HG03457 (cell line): Measurements from ENCODE around the gene AMTN.
"Not testable (repeated sequence)": the region's sequence is repeated elsewhere in the genome, so short reads cannot be mapped to it uniquely, and the experiment has no call there.

Experiments
- ATAC-seq: cut with Tn5 transposase; IDR thresholded peaks from one replicate; pipeline ENCODE4 v1.9.1; 2021; ENCODE audit warnings: moderate number of reproducible peaks; ENCODE audit not compliant: unreplicated experiment

AMTN gene, protein sequence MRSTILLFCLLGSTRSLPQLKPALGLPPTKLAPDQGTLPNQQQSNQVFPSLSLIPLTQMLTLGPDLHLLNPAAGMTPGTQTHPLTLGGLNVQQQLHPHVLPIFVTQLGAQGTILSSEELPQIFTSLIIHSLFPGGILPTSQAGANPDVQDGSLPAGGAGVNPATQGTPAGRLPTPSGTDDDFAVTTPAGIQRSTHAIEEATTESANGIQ

DNA sequence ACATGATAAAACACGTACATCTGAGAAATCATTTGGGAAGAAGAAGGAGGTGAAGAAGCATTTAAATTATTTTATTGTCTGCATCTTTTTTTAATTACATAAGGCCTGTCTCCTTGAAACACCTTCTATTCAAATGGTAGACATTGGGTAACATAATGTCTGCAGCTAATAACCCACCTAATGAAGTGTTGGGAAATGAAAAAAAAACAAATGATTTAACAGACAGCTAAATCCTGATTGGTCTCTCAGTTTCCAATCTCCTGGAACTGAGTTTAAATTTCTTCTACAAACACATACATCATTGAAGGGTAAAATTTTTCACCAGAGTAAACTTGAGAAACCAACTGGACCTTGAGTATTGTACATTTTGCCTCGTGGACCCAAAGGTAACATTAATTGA is at the start of gene AMTN:
Gene AMTN (plus strand): TSS at position 301 of the 400 bp plus-strand sequence. CDS start 209 bp downstream, outside the sequence.
- ATAC-seq = no peak

DNA sequence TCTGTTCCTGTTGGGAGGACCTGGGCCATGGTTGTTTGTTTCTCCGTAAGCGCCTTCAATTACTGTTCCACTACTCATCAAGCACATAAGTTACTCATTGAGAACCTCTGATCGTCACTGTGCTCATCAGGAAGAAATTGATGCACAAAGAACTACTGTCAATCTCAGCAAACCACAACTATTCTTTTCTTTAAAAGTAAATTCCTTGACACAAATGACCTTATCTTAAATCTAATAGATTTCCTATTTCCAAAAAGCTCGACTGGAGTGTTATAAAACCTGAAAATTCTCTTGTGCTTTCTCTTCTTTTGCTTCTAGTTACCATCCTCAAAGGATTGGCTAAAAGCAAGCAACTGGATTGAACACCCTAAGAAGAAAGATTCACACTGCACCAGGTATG is 46.5 kb upstream of the AMTN start, which contains the start of gene MUC7:
Gene MUC7 (plus strand): TSS at position 301 of the 400 bp plus-strand sequence. CDS start 1,825 bp downstream, outside the sequence.
- ATAC-seq = no peak

DNA sequence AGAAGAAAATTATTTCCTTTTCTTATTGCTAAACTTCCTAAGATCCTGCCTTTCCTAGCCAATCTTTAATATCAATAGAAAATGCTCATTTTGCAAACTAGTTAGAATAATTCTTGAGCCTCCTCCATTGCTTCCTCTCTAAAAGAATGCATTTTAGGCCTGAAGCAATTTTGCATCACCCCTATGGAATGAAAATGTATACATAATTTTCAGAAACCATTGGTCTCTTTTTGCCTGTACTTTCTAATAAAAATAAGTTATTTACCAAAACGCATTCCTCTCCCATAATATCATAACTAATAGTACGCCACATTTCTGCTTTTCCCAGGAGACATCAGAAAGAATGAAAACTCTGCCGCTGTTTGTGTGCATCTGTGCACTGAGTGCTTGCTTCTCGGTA is 44.7 kb upstream of the AMTN start:
- ATAC-seq = no peak

DNA sequence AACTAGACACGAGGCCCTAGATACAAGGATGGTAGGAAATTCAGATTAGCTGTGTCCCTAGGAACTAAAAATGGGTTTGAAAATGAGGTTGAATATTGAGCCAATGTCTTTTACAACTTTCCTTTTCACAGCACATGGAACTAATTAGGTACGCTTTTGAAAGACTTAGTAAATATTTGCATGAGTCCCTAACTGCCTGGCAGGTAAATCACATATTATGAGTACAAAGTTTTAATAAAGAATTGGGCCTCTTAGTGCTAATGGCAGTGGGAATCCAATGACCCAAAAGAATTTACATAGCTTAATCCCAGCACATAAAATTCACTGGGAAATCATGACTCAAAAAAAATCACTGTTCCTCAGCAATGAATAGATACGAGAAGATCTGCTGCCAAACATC is 29.6 kb upstream of the AMTN start:
- ATAC-seq = no peak

DNA sequence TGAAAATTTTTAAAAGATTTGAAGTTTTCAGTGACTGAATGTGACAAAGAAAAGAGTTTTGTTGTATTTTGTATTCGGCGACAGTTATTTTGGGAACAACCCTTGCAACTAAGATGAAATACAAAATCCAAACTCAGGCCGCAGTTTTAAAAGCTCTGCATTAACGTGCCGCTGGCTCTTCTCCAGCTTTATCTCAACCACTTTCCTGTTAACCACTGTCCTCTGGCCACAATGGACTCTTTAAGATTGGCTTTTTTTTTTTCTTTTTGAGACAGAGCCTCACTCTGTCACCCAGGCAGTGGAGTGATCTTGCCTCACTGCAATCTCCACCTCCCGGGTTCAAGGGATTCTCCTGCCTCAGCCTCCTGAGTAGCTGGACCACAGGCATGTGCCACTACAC is 22.1 kb upstream of the AMTN start:
- ATAC-seq = no peak

DNA sequence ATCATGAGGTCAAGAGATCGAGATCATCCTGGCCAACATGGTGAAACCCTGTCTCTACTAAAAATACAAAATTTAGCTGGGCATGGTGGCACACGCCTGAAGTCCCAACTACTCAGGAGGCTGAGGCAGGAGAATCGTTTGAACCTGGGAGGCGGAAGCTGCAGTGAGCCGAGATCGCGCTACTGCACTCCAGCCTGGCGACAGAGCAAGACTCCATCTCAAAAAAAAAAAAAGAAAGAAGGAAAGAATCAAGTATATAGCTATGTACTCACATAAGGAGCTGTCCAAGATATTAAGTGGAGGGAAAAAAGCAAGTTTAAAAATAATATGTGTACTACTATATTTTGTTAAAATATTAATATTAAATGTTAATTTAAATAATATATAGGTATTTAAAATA is 16.5 kb upstream of the AMTN start:
- ATAC-seq = not testable (repeated sequence)

DNA sequence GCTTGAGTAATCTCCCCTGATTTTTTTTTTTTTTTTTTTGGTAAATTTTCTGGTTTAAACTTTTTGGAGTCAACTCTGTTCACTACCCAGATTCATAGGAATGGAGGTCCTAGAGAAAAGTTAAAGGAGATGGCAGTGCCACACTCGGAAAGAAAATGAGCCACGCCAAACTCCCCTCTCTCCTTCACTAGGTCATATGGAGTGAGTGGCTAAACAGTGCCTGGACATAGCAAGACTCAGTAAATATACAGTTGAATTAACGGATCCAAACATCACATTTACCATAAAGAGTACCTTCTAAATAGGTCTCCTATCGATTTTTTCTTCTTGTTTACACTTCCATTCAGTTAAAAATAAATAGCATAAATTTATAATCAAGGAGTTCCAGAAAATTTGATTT is 13.6 kb upstream of the AMTN start:
- no peak for ATAC-seq

DNA sequence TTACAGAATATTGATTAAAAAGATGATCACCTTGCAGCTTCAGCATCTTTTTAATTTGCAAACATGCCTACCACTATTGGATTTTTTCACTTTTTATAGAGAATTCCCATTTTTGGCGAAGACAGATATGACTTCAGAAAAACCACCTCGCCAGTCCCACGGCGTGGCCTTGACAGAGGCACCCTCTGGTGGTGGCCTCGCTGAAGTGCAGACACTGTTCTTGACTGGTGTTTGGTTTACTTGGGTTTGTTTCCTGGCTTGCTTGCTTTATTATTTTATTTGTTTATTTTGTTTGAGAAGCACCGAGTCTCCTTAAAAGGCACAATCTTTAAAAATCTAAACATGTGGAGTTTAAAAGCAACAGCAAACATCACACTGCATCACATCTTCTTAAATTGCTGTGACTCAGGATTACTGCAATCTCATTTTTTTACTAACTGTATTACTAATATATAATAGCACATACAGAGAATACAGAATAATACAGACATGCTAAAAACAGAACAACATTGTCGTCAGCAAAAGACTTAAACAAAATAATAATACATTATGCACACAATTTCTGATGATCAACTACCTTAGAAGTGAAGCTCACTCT is 13.1 kb upstream of the AMTN start:
- peak; percentile 96 for ATAC-seq

DNA sequence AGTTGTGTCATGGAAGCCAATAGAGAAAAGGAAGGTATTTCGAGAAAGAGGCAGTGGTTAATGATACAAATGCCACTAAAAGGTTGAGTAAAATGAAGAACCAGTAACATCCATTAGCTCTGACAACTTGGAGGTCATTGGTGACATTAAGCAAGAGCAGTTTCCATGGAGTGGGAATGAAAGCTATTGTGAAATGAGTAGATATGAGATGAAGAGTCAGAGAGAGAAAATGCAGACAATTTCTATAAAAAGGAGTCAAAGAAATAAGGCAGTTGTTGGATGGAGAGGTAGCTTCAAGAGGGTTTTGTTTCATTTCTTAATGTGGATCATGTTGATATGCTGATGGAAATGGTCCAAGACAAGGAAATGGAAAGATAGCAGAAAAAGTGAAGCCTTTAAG is 9.6 kb upstream of the AMTN start:
- no peak for ATAC-seq

DNA sequence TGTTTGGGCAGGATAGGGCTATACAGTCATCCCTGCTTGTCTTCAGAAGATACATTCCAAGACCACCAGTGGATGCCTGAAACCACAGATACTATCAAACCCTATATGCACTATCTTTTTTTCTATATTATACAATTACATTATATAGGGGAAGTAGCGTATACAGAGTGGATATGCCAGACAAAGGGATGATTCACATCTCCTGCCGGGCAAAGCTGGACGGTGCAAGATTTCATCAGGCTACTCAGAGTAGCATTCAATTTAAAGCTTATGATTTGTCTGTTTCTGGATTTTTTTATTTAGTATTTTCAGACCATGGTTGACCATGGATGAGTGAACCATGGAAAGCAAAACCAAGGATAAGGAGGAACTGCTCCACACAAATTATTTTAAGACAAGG is 7.0 kb upstream of the AMTN start:
- no peak for ATAC-seq

DNA sequence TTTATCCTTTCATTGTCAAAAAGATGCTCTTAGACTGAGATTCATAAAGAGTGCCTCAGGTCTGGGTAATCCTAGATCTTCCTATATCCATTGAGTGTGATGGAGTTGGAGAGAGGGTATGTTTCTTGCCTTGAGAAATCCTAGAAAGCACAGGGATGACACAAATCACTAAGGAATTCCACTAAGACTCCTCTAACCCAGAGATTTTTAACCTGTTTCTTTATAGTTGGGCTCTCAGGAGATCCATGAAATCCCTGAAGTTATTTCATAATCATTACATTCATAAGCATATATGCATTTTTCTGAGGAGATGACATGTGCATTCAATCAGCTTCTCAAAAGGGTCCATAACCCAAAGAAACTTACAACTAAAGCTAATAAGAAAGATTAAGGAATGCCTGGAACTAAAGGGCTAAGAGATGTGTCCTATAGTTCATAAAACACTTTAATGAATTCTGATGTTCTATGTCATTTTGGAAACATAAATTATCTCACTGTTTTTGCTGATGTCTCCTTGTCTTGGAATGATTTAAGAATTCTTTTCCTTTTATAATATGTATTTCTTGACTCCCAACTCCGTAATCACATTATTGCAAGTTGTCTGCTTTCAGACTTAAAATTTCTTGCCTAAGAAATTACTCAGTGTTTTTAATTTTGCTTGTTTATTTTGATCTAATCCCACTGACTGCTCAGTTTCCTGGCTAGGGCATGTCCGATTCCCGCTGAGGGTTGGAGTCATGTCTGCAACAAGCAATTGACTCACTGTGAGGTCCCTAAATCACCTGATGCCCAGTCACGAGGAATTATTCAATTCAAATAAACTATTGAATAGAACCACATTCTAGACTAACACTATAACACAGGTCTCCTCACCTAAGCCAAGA is 2.8 kb upstream of the AMTN start:
- ATAC-seq = no peak

DNA sequence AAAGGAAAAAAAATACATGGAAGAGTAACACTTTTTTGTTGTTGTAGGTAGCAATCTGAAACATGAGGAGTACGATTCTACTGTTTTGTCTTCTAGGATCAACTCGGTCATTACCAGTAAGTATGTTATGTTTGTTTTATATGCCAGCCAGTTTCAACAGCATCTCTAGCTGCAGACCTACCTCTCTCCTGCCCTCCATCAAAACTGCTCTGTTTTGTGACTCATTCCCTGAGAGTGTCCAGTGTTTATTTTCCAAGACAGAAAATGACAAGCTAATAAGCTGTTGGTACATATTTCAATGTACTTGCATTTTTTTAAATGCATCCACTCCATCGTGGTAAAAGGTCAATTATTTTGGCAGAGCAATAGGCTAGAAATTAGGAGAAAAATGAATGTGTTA is 347 bp downstream of the AMTN start:
- ATAC-seq = no peak

DNA sequence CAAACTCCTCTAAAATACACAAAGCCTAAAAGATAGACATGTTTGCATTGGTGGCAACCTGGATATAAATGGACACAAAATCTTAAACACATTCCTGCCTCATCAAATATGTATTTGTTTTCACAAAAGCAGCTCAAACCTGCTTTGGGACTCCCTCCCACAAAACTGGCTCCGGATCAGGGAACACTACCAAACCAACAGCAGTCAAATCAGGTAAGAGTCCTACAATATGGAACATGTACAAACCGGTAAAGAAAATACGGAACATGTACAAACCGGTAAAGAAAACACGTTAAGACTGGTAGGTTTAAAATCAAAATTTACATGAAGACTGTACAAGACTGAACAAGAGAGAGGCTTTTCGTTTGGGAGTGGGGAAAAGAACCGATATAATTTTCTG is 4.3 kb downstream of the AMTN start:
- no peak for ATAC-seq

DNA sequence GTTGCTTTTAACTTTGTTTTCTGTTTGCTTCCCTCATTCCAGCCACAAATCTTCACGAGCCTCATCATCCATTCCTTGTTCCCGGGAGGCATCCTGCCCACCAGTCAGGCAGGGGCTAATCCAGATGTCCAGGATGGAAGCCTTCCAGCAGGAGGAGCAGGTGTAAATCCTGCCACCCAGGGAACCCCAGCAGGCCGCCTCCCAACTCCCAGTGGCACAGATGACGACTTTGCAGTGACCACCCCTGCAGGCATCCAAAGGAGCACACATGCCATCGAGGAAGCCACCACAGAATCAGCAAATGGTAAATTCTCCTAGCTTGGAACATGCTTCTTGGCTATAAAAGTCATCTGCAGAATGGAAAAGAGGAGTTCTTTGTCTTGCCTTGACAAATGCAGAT is 12.6 kb downstream of the AMTN start:
- ATAC-seq = no peak

DNA sequence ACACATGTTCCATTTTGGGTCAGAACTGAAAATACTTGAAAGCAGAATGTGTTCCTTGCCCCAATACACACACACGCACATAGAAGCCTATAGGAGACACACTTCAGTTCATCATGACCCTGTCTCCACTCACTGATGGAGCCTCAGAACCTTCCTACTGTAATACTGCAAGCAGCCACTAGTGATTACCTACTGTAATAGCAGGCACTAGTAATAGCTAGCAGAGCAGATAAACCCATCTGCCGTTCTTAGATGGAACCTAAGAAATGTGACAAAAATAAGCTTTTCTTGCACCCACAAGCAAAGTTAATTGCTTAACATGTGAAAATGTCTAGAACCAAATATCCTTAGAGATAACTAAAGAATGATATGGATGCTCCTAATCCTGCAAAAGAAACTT is 13.6 kb downstream of the AMTN start:
- ATAC-seq = no peak

DNA sequence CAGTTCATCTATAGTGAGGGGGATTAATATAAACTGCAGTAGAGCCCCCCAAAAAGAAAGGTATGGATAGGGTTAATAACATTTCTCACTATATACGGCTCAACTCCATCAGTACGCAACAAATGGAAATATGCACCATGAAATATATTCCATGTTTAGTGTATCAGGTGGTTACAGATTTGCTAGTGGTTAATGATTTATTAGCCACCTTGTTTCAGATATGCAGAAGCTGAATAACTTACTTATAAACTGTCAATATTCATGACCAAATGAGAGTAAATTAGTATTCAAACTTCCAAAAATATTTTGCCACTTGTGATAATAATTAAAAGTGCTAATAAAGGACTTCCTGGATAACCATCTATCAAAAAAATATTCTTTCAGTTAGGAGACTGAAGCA is 14.8 kb downstream of the AMTN start:
- ATAC-seq = no peak

DNA sequence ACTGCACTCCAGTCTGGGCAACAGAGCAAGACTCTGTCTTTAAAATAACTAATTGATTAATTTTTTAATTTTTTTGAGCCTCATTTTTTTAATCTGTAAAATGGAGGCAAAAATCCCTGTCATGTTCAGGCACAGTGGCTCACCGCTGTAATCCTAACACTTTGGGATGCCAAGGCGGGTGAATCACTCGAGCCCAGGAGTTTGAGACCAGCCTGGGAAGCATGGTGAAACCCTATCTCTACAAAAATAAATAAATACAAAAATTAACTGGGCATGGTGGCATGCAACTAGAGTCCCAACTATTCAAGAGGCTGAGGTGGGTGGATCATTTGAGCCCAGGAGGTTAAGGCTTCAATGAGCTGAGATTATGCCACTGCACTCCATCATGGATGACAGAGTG is 15.4 kb downstream of the AMTN start:
- ATAC-seq = no peak

DNA sequence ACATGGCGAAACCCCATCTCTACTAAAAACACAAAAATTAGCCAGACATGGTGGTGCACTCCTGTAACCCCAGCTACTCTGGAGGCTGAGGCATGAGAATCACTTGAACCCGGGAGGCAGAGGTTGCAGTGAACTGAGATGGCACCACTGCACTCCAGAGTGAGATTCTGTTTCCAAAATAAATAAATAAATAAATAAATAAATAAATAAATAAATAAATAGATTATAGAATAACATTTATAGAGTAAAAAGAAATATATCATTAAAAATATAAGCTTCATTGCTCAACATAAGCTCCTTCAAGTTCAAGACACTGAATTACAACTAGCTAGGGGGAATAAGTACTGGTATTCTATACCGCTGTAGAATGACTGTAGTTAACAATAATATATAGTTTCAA is 16.5 kb downstream of the AMTN start:
- ATAC-seq = not testable (repeated sequence)

DNA sequence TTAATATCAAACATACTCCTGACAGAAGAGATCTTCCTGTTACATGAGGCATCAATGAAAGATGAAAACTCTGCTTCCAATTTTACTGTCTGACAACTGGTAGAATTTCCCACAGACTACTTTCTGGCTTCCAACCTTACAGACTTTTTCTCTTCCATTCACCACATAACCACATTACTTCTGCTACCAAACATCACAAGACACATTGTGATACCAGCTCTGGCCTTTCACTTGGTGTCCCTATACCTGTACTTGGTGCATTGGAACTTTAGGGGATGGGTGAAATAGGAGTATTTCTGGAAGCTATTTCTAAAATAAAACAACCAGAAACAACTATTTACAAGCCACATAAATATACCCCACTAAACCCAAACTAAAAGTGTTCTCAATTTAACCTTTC is 20.5 kb downstream of the AMTN start:
- no peak for ATAC-seq

DNA sequence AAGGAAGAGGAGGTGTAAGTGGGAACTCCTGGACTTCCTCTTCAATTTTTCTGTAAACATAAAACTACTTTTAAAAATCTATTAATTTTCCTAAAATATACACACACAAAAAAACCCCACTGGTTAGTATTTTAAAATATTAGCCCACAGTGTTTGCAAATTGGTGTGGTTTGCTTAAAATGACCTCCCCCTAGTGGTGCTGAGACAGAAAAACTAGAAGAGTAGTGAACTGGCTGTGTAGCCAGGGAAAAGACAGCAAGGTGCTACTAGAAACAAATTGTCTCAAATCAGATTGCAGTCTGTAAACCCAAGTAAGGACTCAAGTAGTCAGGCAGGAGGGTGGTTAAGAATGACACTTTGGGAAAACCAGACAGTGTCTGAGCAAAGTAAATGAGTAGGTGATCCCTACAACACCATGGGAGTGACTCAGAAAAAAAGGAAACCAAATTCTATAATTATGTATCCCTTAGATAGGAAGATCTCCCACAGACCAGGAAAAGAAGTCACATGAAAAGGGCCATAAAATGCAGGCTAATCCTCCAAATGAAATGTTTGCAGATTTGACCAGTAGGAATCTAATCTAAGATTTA is 26.0 kb downstream of the AMTN start:
- ATAC-seq = no peak

DNA sequence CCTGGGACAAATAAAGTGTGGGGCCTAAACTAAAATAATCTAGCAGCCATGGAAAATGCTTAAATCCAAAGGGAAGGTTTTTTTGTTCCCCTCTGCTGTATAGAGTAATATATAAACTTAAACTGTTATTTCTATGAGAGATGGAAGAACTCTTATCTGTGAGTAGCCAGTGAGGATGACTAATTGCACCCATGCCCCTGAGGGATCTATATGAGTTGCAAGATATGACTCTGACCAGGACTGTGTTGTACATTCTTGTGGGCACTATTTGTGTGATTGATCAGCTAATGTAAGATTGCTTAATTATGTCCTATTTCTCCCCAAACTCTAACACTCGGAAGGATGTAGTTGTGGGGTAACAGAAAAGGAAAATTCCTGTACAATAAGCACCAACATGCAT is 38.5 kb downstream of the AMTN start:
- no peak for ATAC-seq
